SK-N-MC (cell line): Measurements from ENCODE around the gene PDCD10.

Experiments used
- EZH2 ChIP-seq: fragments of 200-600 bp; sonication (generic); IDR thresholded peaks from one replicate; pipeline ENCODE4 v1.6.1; 2017; ENCODE audit warnings: antibody characterized with exemption
- FOXP2 ChIP-seq: optimal IDR thresholded peaks from 2 replicates; pipeline ENCODE3; 2011; ENCODE audit warnings: mild to moderate bottlenecking, moderate library complexity; ENCODE audit not compliant: insufficient read depth; ENCODE audit errors: extremely low read length, control extremely low read depth
- POLR2AphosphoS5 ChIP-seq: IDR thresholded peaks from 2 replicates; pipeline ENCODE4 v1.6.1; 2012; ENCODE audit warnings: mild to moderate bottlenecking, low read depth, low read length, borderline replicate concordance

- TF ChIP-seq EZH2 (no peak), POLR2AphosphoS5 (no peak), FOXP2 (no peak)
Measured at GRCh38 chr3:167668651-167669050, 66.0 kb downstream of the PDCD10 start.
